HCT116 (cell line): ENCODE data around the gene PTCD1.

Source experiments
- EGR1 ChIP-seq: IDR thresholded peaks from 2 replicates; pipeline ENCODE4 v1.6.1; 2012; ENCODE audit warnings: low read depth
- POLR2A ChIP-seq: IDR thresholded peaks from 2 replicates; pipeline ENCODE4 v1.7.0; 2011; ENCODE audit warnings: borderline replicate concordance; ENCODE audit not compliant: insufficient read depth, insufficient read length; ENCODE audit errors: extremely low read depth
- YY1 ChIP-seq: IDR thresholded peaks from 2 replicates; pipeline ENCODE4 v1.6.1; 2011; ENCODE audit warnings: low read length, low read depth, moderate library complexity, mild to moderate bottlenecking; ENCODE audit not compliant: insufficient replicate concordance; ENCODE audit errors: extremely low read depth
- TF ChIP-seq, protein P1 (sequence below), 3 experiments: fragments of 200-600 bp in 1 of 3; sonication (generic) in 1 of 3; IDR thresholded peaks in 2 of 3; conservative IDR thresholded peaks in 1 of 3; 2 replicates each; pipeline ENCODE4 v1.5.1; 2012 to 2017; ENCODE audit warnings: low read depth in 2 of 3, low read length in 2 of 3, antibody characterized with exemption in 1 of 3, borderline replicate concordance in 1 of 3, control low read depth in 1 of 3, mild to moderate bottlenecking in 1 of 3, mixed read lengths in 1 of 3, mixed run types in 1 of 3, moderate library complexity in 1 of 3; ENCODE audit not compliant: insufficient read depth in 1 of 3
- TF ChIP-seq, protein P2 (sequence below): IDR thresholded peaks from 2 replicates; pipeline ENCODE4 v1.6.1; 2011; ENCODE audit warnings: mild to moderate bottlenecking, low read length, moderate library complexity; ENCODE audit not compliant: insufficient replicate concordance; ENCODE audit errors: extremely low read depth
- TF ChIP-seq, protein P3 (sequence below): IDR thresholded peaks from 2 replicates; pipeline ENCODE4 v1.6.1; 2012

- TF ChIP-seq, protein P1, sequence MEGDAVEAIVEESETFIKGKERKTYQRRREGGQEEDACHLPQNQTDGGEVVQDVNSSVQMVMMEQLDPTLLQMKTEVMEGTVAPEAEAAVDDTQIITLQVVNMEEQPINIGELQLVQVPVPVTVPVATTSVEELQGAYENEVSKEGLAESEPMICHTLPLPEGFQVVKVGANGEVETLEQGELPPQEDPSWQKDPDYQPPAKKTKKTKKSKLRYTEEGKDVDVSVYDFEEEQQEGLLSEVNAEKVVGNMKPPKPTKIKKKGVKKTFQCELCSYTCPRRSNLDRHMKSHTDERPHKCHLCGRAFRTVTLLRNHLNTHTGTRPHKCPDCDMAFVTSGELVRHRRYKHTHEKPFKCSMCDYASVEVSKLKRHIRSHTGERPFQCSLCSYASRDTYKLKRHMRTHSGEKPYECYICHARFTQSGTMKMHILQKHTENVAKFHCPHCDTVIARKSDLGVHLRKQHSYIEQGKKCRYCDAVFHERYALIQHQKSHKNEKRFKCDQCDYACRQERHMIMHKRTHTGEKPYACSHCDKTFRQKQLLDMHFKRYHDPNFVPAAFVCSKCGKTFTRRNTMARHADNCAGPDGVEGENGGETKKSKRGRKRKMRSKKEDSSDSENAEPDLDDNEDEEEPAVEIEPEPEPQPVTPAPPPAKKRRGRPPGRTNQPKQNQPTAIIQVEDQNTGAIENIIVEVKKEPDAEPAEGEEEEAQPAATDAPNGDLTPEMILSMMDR (IDR thresholded peaks at IDR 0.05 in 2 of 3, conservative IDR thresholded peaks at IDR 0.05 in 1 of 3; ENCODE audit: borderline replicate concordance in 1 of 3, insufficient read depth in 1 of 3, low read depth in 2 of 3, low read length in 2 of 3) = no peak
- TF ChIP-seq, protein P2, sequence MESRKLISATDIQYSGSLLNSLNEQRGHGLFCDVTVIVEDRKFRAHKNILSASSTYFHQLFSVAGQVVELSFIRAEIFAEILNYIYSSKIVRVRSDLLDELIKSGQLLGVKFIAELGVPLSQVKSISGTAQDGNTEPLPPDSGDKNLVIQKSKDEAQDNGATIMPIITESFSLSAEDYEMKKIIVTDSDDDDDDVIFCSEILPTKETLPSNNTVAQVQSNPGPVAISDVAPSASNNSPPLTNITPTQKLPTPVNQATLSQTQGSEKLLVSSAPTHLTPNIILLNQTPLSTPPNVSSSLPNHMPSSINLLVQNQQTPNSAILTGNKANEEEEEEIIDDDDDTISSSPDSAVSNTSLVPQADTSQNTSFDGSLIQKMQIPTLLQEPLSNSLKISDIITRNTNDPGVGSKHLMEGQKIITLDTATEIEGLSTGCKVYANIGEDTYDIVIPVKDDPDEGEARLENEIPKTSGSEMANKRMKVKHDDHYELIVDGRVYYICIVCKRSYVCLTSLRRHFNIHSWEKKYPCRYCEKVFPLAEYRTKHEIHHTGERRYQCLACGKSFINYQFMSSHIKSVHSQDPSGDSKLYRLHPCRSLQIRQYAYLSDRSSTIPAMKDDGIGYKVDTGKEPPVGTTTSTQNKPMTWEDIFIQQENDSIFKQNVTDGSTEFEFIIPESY = no peak
- no peak for TF ChIP-seq YY1
- TF ChIP-seq, protein P3, sequence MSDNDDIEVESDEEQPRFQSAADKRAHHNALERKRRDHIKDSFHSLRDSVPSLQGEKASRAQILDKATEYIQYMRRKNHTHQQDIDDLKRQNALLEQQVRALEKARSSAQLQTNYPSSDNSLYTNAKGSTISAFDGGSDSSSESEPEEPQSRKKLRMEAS = no peak
- TF ChIP-seq POLR2A = no peak
- TF ChIP-seq EGR1 = no peak
These were observed 17.6 kb downstream of the PTCD1 start for GRCh38 chr7:99420986-99421385.
